Adrenal gland (tissue), 12 donors: ENCODE results near the gene CCDC85C. TPM values are rescaled to one million over a fixed set of nuclear protein-coding genes. Genes with fewer than 3 reads are reported as not detected.

Source experiments
- DNase-seq, 7 donors: peaks; one replicate each; pipeline ENCODE4 v3.0.0-alpha.2; 2019 to 2020
- H3K27ac ChIP-seq, 5 donors: fragments of 200-600 bp; sonication (generic) in 4 of 5; 1 replicate in 3 of 5; 2 replicates in 2 of 5; pipeline versions ENCODE4 v1.5.1 to v1.8.0; 2016 to 2020; ENCODE audit warnings: mild to moderate bottlenecking in 1 of 5
- H3K27me3 ChIP-seq: fragments of 200-600 bp; 2 replicates; pipeline ENCODE4 v1.8.0; 2021
- H3K36me3 ChIP-seq, 2 donors: fragments of 200-600 bp; replicated peaks in 1 of 2; 1 replicate in 1 of 2; 2 replicates in 1 of 2; pipeline versions ENCODE4 v1.5.1 to v1.8.0; 2018 to 2022
- H3K4me1 ChIP-seq, 2 donors: fragments of 200-600 bp; replicated peaks in 1 of 2; 1 replicate in 1 of 2; 2 replicates in 1 of 2; pipeline versions ENCODE4 v1.5.1 to v1.8.0; 2018 to 2021
- H3K4me3 ChIP-seq, 4 donors: fragments of 200-600 bp; sonication (generic) in 3 of 4; one replicate each; pipeline ENCODE4 v1.5.1; 2016 to 2018
- H3K9me3 ChIP-seq, 3 donors: fragments of 200-600 bp; sonication (generic) in 1 of 3; replicated peaks in 1 of 3; 1 replicate in 2 of 3; 2 replicates in 1 of 3; pipeline versions ENCODE4 v1.5.1 to v1.8.0; 2016 to 2021
- POLR2A ChIP-seq, 2 donors: fragments of 450-650 bp; IDR thresholded peaks; one replicate each; pipeline ENCODE4 v1.6.1; 2017; ENCODE audit warnings: antibody characterized with exemption in 2 of 2, mild to moderate bottlenecking in 2 of 2, moderate library complexity in 1 of 2
- WGBS, 4 donors: extraction: QIAGEN DNeasy Blood & Tissue Kit in 2 of 4; methylation state at CpG; one replicate each; pipeline versions ENCODE4 v1.1.5 to v1.1.7; 2013 to 2017; 5-methylcytosine and 5-hydroxymethylcytosine counted together
- intact Hi-C, 2 donors: fragments of 100-400 bp; cut with DNase I; formaldehyde crosslinking; loops; one replicate each; pipeline versions ENCODE4 v1.14.1 to v1.15.0; 2022 to 2023
- polyA plus RNA-seq, 3 donors: library from polyadenylated mRNA; stranded (reverse); fragments of 200-250 nt in 2 of 3; fragments of 350-450 nt in 1 of 3; fragmentation: Illumina TruSeq in 1 of 3; extraction: RNeasy Lipid Tissue Mini Kit (QIAGEN cat#74804) in 1 of 3; gene quantifications; one replicate each; pipeline ENCODE4 v1.2.3, GENCODE V29; 2013 to 2014
- total RNA-seq, 9 donors: library from RNA; depleted of rRNA in 4 of 9; stranded (reverse); fragments of >200 nt in 4 of 9; fragments of 120-200 nt in 1 of 9; fragmentation: NEBNext Ultra II Directional in 1 of 9; extraction: Animal tissue kit (Norgen Biotek cat#: 25700) in 1 of 9; gene quantifications; one replicate each; pipeline versions ENCODE4 v1.1.0 to v1.2.4, GENCODE V29; 2013 to 2023
- TF ChIP-seq, protein P1 (sequence below), 6 experiments: fragments of 450-650 bp in 4 of 6; fragments of 200-600 bp in 2 of 6; sonication (generic) in 1 of 6; IDR thresholded peaks; 1 replicate in 5 of 6; 2 replicates in 1 of 6; pipeline versions ENCODE4 v1.5.1 to v1.8.0; 2016 to 2021; ENCODE audit warnings: antibody characterized with exemption in 6 of 6, mild to moderate bottlenecking in 2 of 6, moderate library complexity in 1 of 6
- donor health status: healthy with polysubstance abuse.
- donor health status: Bipolar disorder and iron deficiency.
- donor health status: DM: yes; HTN: yes; CAD: no.
- donor health status: DM: no; HTN: no; CAD: no.
- donor health status: DM: no; HTN: no; CAD: no.
- donor health status: DM: yes; HTN: yes; CAD: no.

Gene CCDC85C
- total and polyA plus RNA-seq, 12 donors, result 4.2 to 59.0 (median 37.9) TPM

DNA sequence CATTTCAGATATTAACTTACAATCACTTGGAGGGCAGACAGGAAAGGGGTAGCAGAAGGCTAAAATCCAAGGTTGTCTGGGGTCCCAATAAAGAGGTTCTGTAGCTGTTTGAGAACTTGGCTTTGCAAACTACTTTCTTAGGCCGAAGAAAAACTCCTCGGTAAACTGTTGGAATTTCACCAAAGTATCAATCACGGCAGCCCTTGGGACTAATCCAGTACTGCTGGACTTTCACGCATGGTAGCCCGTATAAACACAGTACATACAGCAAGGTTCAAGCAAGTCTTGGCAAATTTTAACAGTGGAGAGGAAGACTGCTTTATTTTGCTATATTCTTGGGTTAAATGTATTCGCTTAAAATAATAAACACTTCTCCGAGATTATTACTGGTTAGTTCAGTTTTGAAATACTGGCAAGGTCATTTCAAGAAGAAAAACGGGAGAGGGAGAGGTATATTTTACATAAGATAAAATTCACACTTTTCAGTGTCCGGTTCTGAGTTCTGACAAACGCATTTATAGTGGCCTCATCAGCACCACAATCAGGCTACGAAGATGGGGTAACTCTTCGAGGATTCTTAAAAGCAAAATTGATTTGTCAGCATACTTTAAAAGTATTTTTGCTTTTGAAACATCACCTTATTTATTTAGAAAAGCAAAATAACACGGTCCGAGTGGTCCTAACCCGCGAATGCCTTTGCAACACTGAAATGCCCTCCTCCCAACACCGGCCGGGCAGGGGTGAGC lies 124.7 kb downstream of the CCDC85C start:
- intact Hi-C loops, result no loop called here
- Histone ChIP-seq H3K9me3 (no peaks in the 10 kb centered on the region), H3K27ac (peak overlapping the region; percentile 1 to 98 (median 86)), H3K4me1 (peaks cover 22 to 57% of the 10 kb centered on the region in 2 donors), H3K27me3 (no peaks in the 10 kb centered on the region), H3K4me3 (peak overlapping the region in 3 of 4 donors; percentile 64 to 91 (median 74)), H3K36me3 (no peaks in the 10 kb centered on the region)
- WGBS, 4 donors, result 6 to 9% (median 6%) methylated on average over 18 of the region's 18 CpGs
- no peak for TF ChIP-seq POLR2A (IDR thresholded peaks at IDR 0.05)
- TF ChIP-seq, protein P1, sequence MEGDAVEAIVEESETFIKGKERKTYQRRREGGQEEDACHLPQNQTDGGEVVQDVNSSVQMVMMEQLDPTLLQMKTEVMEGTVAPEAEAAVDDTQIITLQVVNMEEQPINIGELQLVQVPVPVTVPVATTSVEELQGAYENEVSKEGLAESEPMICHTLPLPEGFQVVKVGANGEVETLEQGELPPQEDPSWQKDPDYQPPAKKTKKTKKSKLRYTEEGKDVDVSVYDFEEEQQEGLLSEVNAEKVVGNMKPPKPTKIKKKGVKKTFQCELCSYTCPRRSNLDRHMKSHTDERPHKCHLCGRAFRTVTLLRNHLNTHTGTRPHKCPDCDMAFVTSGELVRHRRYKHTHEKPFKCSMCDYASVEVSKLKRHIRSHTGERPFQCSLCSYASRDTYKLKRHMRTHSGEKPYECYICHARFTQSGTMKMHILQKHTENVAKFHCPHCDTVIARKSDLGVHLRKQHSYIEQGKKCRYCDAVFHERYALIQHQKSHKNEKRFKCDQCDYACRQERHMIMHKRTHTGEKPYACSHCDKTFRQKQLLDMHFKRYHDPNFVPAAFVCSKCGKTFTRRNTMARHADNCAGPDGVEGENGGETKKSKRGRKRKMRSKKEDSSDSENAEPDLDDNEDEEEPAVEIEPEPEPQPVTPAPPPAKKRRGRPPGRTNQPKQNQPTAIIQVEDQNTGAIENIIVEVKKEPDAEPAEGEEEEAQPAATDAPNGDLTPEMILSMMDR (IDR thresholded peaks at IDR 0.05), result no peak
- peak in 1 of 7 donors; percentile 26 for DNase-seq

DNA sequence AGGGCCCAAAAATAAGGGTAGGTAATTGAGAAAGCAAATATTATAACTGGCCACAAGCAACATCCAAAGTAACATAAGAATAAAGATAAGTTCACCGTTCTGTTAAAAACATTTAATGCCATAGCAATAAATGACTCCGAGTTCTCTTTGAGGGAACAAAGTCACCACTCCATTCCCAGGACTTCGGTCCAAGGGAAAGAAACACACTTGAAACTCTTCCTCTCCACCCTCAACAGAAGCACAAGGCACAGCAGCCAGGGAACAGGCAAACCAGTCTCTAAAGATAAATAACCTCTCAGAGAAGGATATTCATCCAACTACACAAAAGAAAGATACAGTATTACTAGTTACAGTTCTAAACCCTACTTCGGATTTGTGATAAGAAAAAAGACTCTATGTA lies 125.9 kb downstream of the CCDC85C start:
- no peaks in the 10 kb centered on the region for H3K27me3 ChIP-seq
- WGBS, 4 donors, result 75 to 84% (median 81%) methylated on average over 4 of the region's 4 CpGs
- intact Hi-C loops, result no loop called here
- H3K4me3 ChIP-seq, result no peak overlapping the region
- H3K4me1 ChIP-seq, result peaks cover 18 to 48% of the 10 kb centered on the region in 2 donors
- TF ChIP-seq, protein P1 (IDR thresholded peaks at IDR 0.05), result no peak
- no peak for TF ChIP-seq POLR2A (IDR thresholded peaks at IDR 0.05)
- no peaks in the 10 kb centered on the region for H3K36me3 ChIP-seq
- H3K9me3 ChIP-seq, result no peaks in the 10 kb centered on the region
- DNase-seq, result no peak
- H3K27ac ChIP-seq, result no peak overlapping the region

DNA sequence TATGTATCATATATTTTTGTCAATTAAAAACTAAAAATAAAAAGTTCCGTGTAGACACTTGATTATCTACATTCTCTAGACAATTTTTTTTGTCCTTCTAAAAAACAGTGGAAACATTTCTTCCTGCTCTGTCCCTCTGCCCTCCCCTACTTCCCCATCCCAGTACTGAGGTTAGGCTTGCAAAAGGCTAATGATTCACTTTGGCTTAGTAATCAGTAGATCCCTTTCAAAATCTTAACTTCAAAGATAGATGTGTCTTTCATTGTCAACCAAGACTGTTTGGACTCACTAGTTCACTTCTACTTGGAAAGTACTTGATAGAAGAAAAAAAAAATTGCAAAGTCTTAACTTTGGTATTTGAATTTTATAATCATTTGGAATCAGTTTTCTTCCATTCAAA lies 127.1 kb downstream of the CCDC85C start:
- H3K4me1 ChIP-seq, result peaks cover 8 to 45% of the 10 kb centered on the region in 2 donors
- no peak overlapping the region for H3K27ac ChIP-seq
- WGBS, 4 donors, result 22 to 50% (median 35%) methylated on average over 1 of the region's 1 CpG

DNA sequence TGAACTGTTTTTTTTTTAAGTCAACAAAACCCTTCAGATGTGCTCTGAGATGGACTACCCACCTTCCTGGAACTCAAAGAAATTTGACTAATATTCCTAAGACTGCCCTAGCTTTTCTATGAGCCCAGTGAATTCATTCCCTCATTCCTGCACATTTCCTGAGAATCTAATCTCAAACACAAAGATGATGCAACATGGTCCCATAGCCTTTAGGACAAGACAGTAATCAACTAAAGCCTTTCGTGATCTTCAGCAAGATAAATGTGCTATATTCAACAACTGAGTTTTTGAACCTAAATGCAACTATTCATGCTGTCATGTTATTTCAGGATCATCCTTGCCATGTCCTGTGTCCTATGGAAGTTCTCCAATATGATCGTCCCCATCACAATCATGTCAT lies 128.3 kb downstream of the CCDC85C start:
- Histone ChIP-seq H3K4me1 (peaks cover 8 to 45% of the 10 kb centered on the region in 2 donors), H3K27me3 (no peaks in the 10 kb centered on the region), H3K36me3 (no peaks in the 10 kb centered on the region), H3K9me3 (no peaks in the 10 kb centered on the region), H3K27ac (no peak overlapping the region), H3K4me3 (no peak overlapping the region)
- intact Hi-C loops, result no loop called here
- no peak for TF ChIP-seq POLR2A (IDR thresholded peaks at IDR 0.05)
- TF ChIP-seq, protein P1 (IDR thresholded peaks at IDR 0.05), result no peak
- WGBS, 4 donors, result 69 to 82% (median 80%) methylated on average over 2 of the region's 2 CpGs
- DNase-seq, result no peak

More for the DNA sequence above, 127.1 kb downstream of the CCDC85C start:
- intact Hi-C loops, result no loop called here
- DNase-seq, result peak in 2 of 7 donors; percentile 12 to 24
- Histone ChIP-seq H3K27me3 (no peaks in the 10 kb centered on the region), H3K9me3 (no peaks in the 10 kb centered on the region), H3K4me3 (no peak overlapping the region), H3K36me3 (no peaks in the 10 kb centered on the region)
- TF ChIP-seq, protein P1 (IDR thresholded peaks at IDR 0.05), result no peak
- TF ChIP-seq POLR2A (IDR thresholded peaks at IDR 0.05), result no peak
